HepG2 (cell line): ENCODE results near the gene TAF13. TPM values are rescaled to one million over a fixed set of nuclear protein-coding genes. Genes with fewer than 3 reads are reported as not detected.

Source experiments
- ATAD3A ChIP-seq: sonication (generic); formaldehyde crosslinking; IDR thresholded peaks from 2 replicates; pipeline ENCODE4 v1.4.0; 2020; ENCODE audit warnings: missing genetic modification reagents
- DPF2 ChIP-seq: sonication (generic); formaldehyde crosslinking; IDR thresholded peaks from 2 replicates; pipeline ENCODE4 v1.4.0; 2020; ENCODE audit warnings: mild to moderate bottlenecking, low read depth, missing genetic modification reagents, borderline replicate concordance
- ELF3 ChIP-seq: IDR thresholded peaks from 2 replicates; pipeline ENCODE4 v1.6.1; 2016; ENCODE audit warnings: missing genetic modification reagents, missing compliant biosample characterization
- ETV5 ChIP-seq: IDR thresholded peaks from 2 replicates; pipeline ENCODE4 v1.6.1; 2018; ENCODE audit warnings: missing biosample characterization, missing genetic modification reagents, inconsistent platforms, borderline replicate concordance
- FOXA1 ChIP-seq, 2 experiments: fragments of 450-650 bp in 1 of 2; sonication (generic) in 1 of 2; formaldehyde crosslinking in 1 of 2; IDR thresholded peaks; 2 replicates each; pipeline versions ENCODE4 v1.4.0 to v1.6.1; 2016 to 2020; ENCODE audit warnings: missing genetic modification reagents in 1 of 2
- FOXO1 ChIP-seq: sonication (generic); formaldehyde crosslinking; IDR thresholded peaks from 2 replicates; pipeline ENCODE4 v1.4.0; 2020; ENCODE audit warnings: missing genetic modification reagents
- FUBP1 ChIP-seq: sonication (generic); formaldehyde crosslinking; IDR thresholded peaks from 2 replicates; pipeline ENCODE4 v1.5.1; 2020; ENCODE audit warnings: missing genetic modification reagents, mild to moderate bottlenecking, borderline replicate concordance
- GTF2F1 ChIP-seq: fragments of 150-350 bp; IDR thresholded peaks from 2 replicates; pipeline ENCODE4 v1.6.1; 2014; ENCODE audit warnings: low read length
- HNRNPUL1 ChIP-seq: fragments of 200-400 bp; formaldehyde crosslinking; IDR thresholded peaks from 2 replicates; pipeline ENCODE4 v1.6.1; 2017; ENCODE audit warnings: low read depth, mild to moderate bottlenecking, low read length, moderate library complexity
- IRF1 ChIP-seq: sonication (generic); formaldehyde crosslinking; IDR thresholded peaks from 2 replicates; pipeline ENCODE4 v1.4.0; 2020; ENCODE audit warnings: low read depth, mild to moderate bottlenecking, missing genetic modification reagents
- JUND ChIP-seq: sonication (generic); formaldehyde crosslinking; IDR thresholded peaks from 2 replicates; pipeline ENCODE4 v1.8.0; 2022; ENCODE audit warnings: mild to moderate bottlenecking, missing genetic modification reagents
- KDM3A ChIP-seq: IDR thresholded peaks from 2 replicates; pipeline ENCODE4 v1.6.1; 2018; ENCODE audit warnings: low read depth, missing compliant biosample characterization
- KLF16 ChIP-seq, 2 experiments: sonication (generic) in 1 of 2; formaldehyde crosslinking in 1 of 2; IDR thresholded peaks; 2 replicates each; pipeline versions ENCODE4 v1.6.1 to v1.8.0; 2016 to 2023; ENCODE audit warnings: missing genetic modification reagents in 2 of 2, missing compliant biosample characterization in 1 of 2
- NFRKB ChIP-seq: fragments of 450-650 bp; IDR thresholded peaks from 2 replicates; pipeline ENCODE4 v1.6.1; 2017
- NKX3-1 ChIP-seq: sonication (generic); formaldehyde crosslinking; IDR thresholded peaks from 2 replicates; pipeline ENCODE4 v1.5.0; 2020; ENCODE audit warnings: missing genetic modification reagents
- SAP130 ChIP-seq: IDR thresholded peaks from 2 replicates; pipeline ENCODE4 v1.6.1; 2016; ENCODE audit warnings: low read depth
- SIN3A ChIP-seq: IDR thresholded peaks from 2 replicates; pipeline ENCODE4 v1.6.1; 2011; ENCODE audit warnings: low read depth, mild to moderate bottlenecking, control low read depth, low read length, borderline replicate concordance
- SPEN ChIP-seq: sonication (generic); formaldehyde crosslinking; IDR thresholded peaks from 2 replicates; pipeline ENCODE4 v1.5.1; 2020; ENCODE audit warnings: low read depth, mild to moderate bottlenecking, missing genetic modification reagents
- TARDBP ChIP-seq: sonication (generic); formaldehyde crosslinking; IDR thresholded peaks from 2 replicates; pipeline ENCODE4 v1.8.0; 2022; ENCODE audit warnings: mild to moderate bottlenecking, missing genetic modification reagents
- TBX2 ChIP-seq: sonication (generic); formaldehyde crosslinking; IDR thresholded peaks from 2 replicates; pipeline ENCODE4 v1.5.0; 2020; ENCODE audit warnings: missing genetic modification reagents, mild to moderate bottlenecking, borderline replicate concordance
- TEAD3 ChIP-seq: optimal IDR thresholded peaks from 2 replicates; pipeline ENCODE3; 2016; ENCODE audit warnings: borderline replicate concordance
- WIZ ChIP-seq: sonication (generic); formaldehyde crosslinking; IDR thresholded peaks from 2 replicates; pipeline ENCODE4 v1.5.1; 2020; ENCODE audit warnings: mild to moderate bottlenecking, missing genetic modification reagents
- XRCC5 ChIP-seq: fragments of 200-400 bp; formaldehyde crosslinking; optimal IDR thresholded peaks from 2 replicates; pipeline ENCODE3; 2017; ENCODE audit warnings: mild to moderate bottlenecking, low read length
- ZFAT ChIP-seq: sonication (generic); formaldehyde crosslinking; conservative IDR thresholded peaks from 2 replicates; pipeline ENCODE4 v1.8.1; 2023; ENCODE audit warnings: missing genetic modification reagents, inconsistent platforms
- ZFP36 ChIP-seq: fragments of 150-350 bp; IDR thresholded peaks from 2 replicates; pipeline ENCODE4 v1.6.1; 2018; ENCODE audit warnings: borderline replicate concordance, low read length, low read depth; ENCODE audit not compliant: partially characterized antibody
- ZFX ChIP-seq: sonication (generic); formaldehyde crosslinking; IDR thresholded peaks from 2 replicates; pipeline ENCODE4 v1.4.0; 2020; ENCODE audit warnings: mild to moderate bottlenecking, low read depth, missing genetic modification reagents, moderate library complexity
- ZKSCAN1 ChIP-seq: fragments of 150-350 bp; IDR thresholded peaks from 2 replicates; pipeline ENCODE4 v1.6.1; 2014; ENCODE audit warnings: low read length
- ZNF501 ChIP-seq: sonication (generic); formaldehyde crosslinking; IDR thresholded peaks from 2 replicates; pipeline ENCODE4 v1.5.1; 2020; ENCODE audit warnings: mild to moderate bottlenecking, moderate library complexity, missing genetic modification reagents
- ZNF598 ChIP-seq: sonication (generic); formaldehyde crosslinking; IDR thresholded peaks from 2 replicates; pipeline ENCODE4 v1.5.1; 2020; ENCODE audit warnings: mild to moderate bottlenecking, missing genetic modification reagents, borderline replicate concordance
- ZNF83 ChIP-seq: sonication (generic); formaldehyde crosslinking; IDR thresholded peaks from 2 replicates; pipeline ENCODE4 v1.4.0; 2020; ENCODE audit warnings: missing genetic modification reagents, mild to moderate bottlenecking, borderline replicate concordance
- ZSCAN30 ChIP-seq: sonication (generic); formaldehyde crosslinking; IDR thresholded peaks from 2 replicates; pipeline ENCODE4 v1.5.0; 2020; ENCODE audit warnings: mild to moderate bottlenecking, missing genetic modification reagents
- polyA plus RNA-seq, 8 experiments: library from polyadenylated mRNA; depleted of rRNA in 3 of 8; stranded (reverse) in 7 of 8; unstranded in 1 of 8; fragments of >200 nt; fragmentation: Illumina TruSeq in 4 of 8; extraction: Trizol in 4 of 8; gene quantifications; 2 replicates each; pipeline versions ENCODE4 v1.2.1 to v1.2.3, GENCODE V29; 2011 to 2016; ENCODE audit warnings: low read depth in 4 of 8, missing spikeins in 1 of 8, mixed read lengths in 1 of 8; ENCODE audit not compliant: insufficient read depth in 1 of 8
- total RNA-seq, 5 experiments: library from RNA; depleted of rRNA; stranded (reverse); fragments of >200 nt; fragmentation: Illumina TruSeq; extraction: Trizol; gene quantifications; 2 replicates each; pipeline ENCODE4 v1.2.3, GENCODE V29; 2016; ENCODE audit warnings: low read depth in 1 of 5

Gene TAF13
- total and polyA plus RNA-seq, 2 of the 13 experiments (the other 11 are each of a cell fraction or from before 2014, with no cell fraction given) = 11.5 to 36.3 TPM

GRCh38 chr1:109112652-109113285 lies 37.0 kb upstream of the TAF13 start (continued):
- TF ChIP-seq SIN3A (0 out of 2 replicates have a peak, but pooled peaks have one; percentile 54), WIZ (CRISPR knock-in tag) (0 out of 2 replicates have a peak, but pooled peaks have one; percentile 33), ZNF598 (CRISPR knock-in tag) (no peak; the same call in 1 of the 2 replicates), KLF16 (CRISPR knock-in tag; IDR thresholded peaks at IDR 0.05) (peak in 1 of 2 experiments; percentile 69; a peak in 1 of 4 replicates), KDM3A (CRISPR knock-in tag) (peak; percentile 65; the same call in 1 of the 2 replicates), ZNF501 (CRISPR knock-in tag) (peak; percentile 74; the same call in 1 of the 2 replicates), ZNF83 (CRISPR knock-in tag) (no peak), SAP130 (CRISPR knock-in tag) (peak; percentile 68), DPF2 (CRISPR knock-in tag) (no peak), NFRKB (no peak), IRF1 (CRISPR knock-in tag) (no peak), GTF2F1 (no peak), HNRNPUL1 (no peak), NKX3-1 (CRISPR knock-in tag) (no peak), ZFP36 (peak; percentile 3), ZFX (CRISPR knock-in tag) (peak; percentile 33; the same call in 1 of the 2 replicates), FUBP1 (CRISPR knock-in tag) (no peak), ZSCAN30 (CRISPR knock-in tag) (no peak), ATAD3A (CRISPR knock-in tag) (no peak), TBX2 (CRISPR knock-in tag) (no peak), ZKSCAN1 (no peak), ETV5 (CRISPR knock-in tag) (peak; percentile 33; the same call in 1 of the 2 replicates), XRCC5 (peak; percentile 90), ZFAT (CRISPR knock-in tag) (no peak), FOXO1 (CRISPR knock-in tag) (peak; percentile 26; the same call in 1 of the 2 replicates), TEAD3 (CRISPR knock-in tag) (peak; percentile 84), ELF3 (CRISPR knock-in tag) (peak; percentile 72), FOXA1 (IDR thresholded peaks at IDR 0.05) (no peak), FOXA1 (CRISPR knock-in tag; IDR thresholded peaks at IDR 0.05) (0 out of 2 replicates have a peak, but pooled peaks have one; percentile 13), TARDBP (0 out of 2 replicates have a peak, but pooled peaks have one; percentile 35), SPEN (CRISPR knock-in tag) (no peak), JUND (CRISPR knock-in tag) (no peak)
